Peyer's patch (tissue), 4 donors: Measurements from ENCODE around the gene BCL3. TPM values are rescaled to one million over a fixed set of nuclear protein-coding genes. Genes with fewer than 3 reads are reported as not detected.

Source experiments
- DNase-seq, 3 donors: peaks; one replicate each; pipeline ENCODE4 v3.0.0-alpha.2; 2017 to 2019
- H3K27ac ChIP-seq, 4 donors: fragments of 200-600 bp; sonication (generic); one replicate each; pipeline ENCODE4 v1.5.1; 2016 to 2019
- H3K27me3 ChIP-seq, 2 donors: fragments of 200-600 bp; sonication (generic); one replicate each; pipeline ENCODE4 v1.5.1; 2019
- H3K36me3 ChIP-seq, 3 donors: fragments of 200-600 bp; sonication (generic); one replicate each; pipeline ENCODE4 v1.5.1; 2016 to 2019
- H3K4me1 ChIP-seq, 4 donors: fragments of 200-600 bp; sonication (generic); one replicate each; pipeline ENCODE4 v1.5.1; 2016 to 2019
- H3K4me3 ChIP-seq, 4 donors: fragments of 200-600 bp; sonication (generic); 1 replicate in 3 of 4; 2 replicates in 1 of 4; pipeline ENCODE4 v1.5.1; 2016 to 2019; ENCODE audit warnings: mild to moderate bottlenecking in 1 of 4
- H3K9me3 ChIP-seq, 4 donors: fragments of 200-600 bp; sonication (generic); one replicate each; pipeline ENCODE4 v1.5.1; 2016 to 2019; ENCODE audit warnings: mild to moderate bottlenecking in 1 of 4
- CTCF ChIP-seq, 6 experiments: fragments of 450-650 bp in 4 of 6; fragments of 200-600 bp in 2 of 6; sonication (generic) in 1 of 6; IDR thresholded peaks; one replicate each; pipeline ENCODE4 v1.5.1; 2017 to 2019; ENCODE audit warnings: antibody characterized with exemption in 6 of 6, mild to moderate bottlenecking in 3 of 6, moderate library complexity in 1 of 6
- POLR2A ChIP-seq, 2 donors: fragments of 450-650 bp; IDR thresholded peaks; one replicate each; pipeline ENCODE4 v1.5.1; 2017; ENCODE audit warnings: antibody characterized with exemption in 2 of 2, mild to moderate bottlenecking in 2 of 2, moderate library complexity in 2 of 2
- total RNA-seq, 4 donors: library from RNA; depleted of rRNA; stranded (reverse); fragments of >200 nt; gene quantifications; one replicate each; pipeline ENCODE4 v1.1.0, GENCODE V29; 2016

Gene BCL3
- total RNA-seq, 4 donors from 2014 or later = 45.4 to 136 (median 119) TPM

DNA sequence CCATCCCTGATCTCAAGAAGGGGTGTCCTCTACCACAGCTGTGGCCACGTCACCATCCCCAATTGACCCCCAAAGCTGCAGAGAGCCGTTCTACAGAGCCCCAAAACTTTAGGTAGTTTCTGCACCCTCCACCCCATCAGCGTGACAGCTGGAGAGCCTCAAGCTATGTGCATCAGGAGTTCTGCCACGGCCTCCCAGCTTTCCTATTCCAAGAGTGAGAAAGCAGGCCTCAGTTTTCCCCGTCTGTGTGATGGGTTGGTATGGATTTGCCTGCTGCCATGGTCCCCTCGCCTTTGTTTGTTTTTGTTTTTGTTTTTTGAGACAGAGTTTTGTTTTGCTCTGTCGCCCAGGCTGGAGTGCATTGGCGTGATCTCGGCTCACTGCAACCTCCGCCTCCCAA lies 1.5 kb downstream of the BCL3 start:
- TF ChIP-seq CTCF (IDR thresholded peaks at IDR 0.05) (no peak), POLR2A (IDR thresholded peaks at IDR 0.05) (no peak)
- Histone ChIP-seq H3K9me3 (no peaks in the 10 kb centered on the region), H3K4me3 (peak overlapping the region in 3 of 4 donors; percentile 66 to 82 (median 75)), H3K4me1 (peaks cover 10 to 62% (median 29%) of the 10 kb centered on the region in 4 donors), H3K27me3 (no peaks in the 10 kb centered on the region), H3K27ac (peak overlapping the region; percentile 80 to 99 (median 94)), H3K36me3 (peaks cover 0 to 15% (median 0%) of the 10 kb centered on the region in 3 donors)
- peak in 1 of 3 donors; percentile 47 for DNase-seq

DNA sequence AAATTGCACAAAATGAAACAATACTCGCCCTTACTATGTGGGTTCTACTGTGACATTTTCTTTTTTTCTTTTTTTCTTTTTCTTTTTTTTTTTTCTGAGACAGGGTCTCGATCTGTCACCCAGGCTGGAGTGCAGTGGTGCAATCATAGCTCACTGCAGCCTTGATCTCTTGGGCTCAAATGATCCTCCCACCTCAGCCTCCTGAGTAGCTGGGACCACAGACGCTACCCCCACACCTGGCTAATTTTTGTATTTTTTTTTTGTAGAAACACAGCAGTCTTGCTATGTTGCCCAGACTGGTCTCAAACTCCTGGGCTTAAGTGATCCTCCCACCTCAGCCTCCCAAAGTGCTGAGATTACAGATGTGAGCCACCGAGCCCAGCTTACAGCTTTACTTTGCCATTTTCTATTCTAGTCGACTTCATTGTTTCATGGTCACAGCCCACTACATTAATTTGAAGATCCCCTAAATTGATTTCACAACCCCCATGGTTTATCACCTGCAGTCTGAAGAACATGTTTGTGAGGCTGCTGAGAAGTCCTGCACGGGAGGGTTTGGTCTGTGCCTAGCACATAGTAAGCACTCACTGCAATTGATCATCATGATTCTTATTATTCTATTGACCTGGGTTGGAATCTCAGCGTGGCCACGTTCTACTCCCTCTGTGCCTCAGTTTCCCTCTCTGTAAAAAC lies 3.8 kb downstream of the BCL3 start:
- Histone ChIP-seq H3K36me3 (peaks cover 0 to 35% (median 0%) of the 10 kb centered on the region in 3 donors), H3K4me1 (peaks cover 15 to 64% (median 30%) of the 10 kb centered on the region in 4 donors), H3K4me3 (peak overlapping the region in 3 of 4 donors; percentile 50 to 55 (median 51)), H3K27me3 (no peaks in the 10 kb centered on the region), H3K27ac (peak overlapping the region; percentile 80 to 95 (median 90)), H3K9me3 (no peaks in the 10 kb centered on the region)
- no peak for TF ChIP-seq POLR2A (IDR thresholded peaks at IDR 0.05)
- no peak for TF ChIP-seq CTCF (IDR thresholded peaks at IDR 0.05)
- DNase-seq = no peak

DNA sequence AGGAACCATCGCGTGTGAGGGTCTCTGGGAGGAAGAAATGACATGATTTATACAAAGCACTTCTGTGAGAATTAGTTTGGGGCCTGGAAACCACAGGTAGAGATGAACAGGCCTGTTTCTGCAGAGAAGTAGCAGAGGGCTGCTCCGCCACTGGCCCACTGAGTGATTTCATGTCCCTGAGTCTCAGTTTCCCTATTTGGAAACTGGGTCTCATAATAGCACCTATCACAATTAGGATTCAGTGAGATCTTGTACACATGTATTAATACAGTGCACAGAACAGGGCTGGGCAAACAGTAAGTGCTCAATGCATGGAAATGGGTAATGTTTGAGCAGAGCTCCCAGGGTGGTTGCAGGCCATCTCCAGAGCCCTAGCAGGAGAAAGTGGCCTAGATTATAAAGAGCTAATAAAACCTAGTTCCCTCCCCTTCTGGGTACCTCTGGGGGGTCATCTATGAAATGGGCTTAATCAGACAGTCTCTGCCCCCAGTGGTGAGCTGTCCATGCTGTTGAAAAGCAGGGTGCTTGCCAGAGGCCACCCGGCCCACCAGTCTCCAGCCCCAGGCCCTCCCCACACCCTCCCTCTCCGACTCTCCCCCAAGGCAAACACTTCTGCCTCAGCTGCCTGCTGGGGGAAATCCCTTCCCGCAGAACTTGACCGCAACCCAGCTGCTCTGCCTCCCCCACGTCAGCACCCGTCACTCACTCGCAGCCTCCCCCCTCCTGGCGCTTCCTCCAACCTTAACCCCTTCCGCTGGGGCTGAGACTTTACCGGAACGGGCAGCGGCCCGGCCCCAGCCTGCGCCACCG lies 4.5 kb downstream of the BCL3 start:
- no peaks in the 10 kb centered on the region for H3K9me3 ChIP-seq
- H3K4me3 ChIP-seq = peak overlapping the region; percentile 37 to 55 (median 50)
- H3K4me1 ChIP-seq = peaks cover 15 to 68% (median 29%) of the 10 kb centered on the region in 4 donors
- peak; percentile 90 to 97 (median 97) for DNase-seq
- TF ChIP-seq CTCF (IDR thresholded peaks at IDR 0.05) (peak in 1 of 6 experiments; percentile 18), POLR2A (IDR thresholded peaks at IDR 0.05) (peak; percentile 7 to 71)
- H3K27ac ChIP-seq = peak overlapping the region; percentile 80 to 95 (median 90)
- H3K27me3 ChIP-seq = no peaks in the 10 kb centered on the region
- peaks cover 0 to 42% (median 0%) of the 10 kb centered on the region in 3 donors for H3K36me3 ChIP-seq

DNA sequence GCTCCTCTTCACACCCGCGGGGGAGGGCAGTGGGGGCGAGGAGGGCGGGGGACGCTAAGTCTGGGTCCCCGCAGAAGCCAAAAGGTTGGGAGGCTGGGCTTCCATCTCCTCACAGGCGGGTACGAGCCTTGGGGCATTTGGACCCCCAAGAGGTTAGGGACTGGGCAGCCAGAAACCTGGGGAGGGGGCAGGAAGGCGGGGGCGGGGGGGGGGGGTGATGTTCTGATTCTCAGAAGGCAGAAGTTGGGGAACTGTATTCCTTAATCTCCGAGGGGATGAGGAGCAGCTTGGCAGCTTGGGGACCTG lies 5.1 kb downstream of the BCL3 start:
- Histone ChIP-seq H3K9me3 (no peaks in the 10 kb centered on the region), H3K27me3 (no peaks in the 10 kb centered on the region), H3K27ac (peak overlapping the region; percentile 80 to 95 (median 90)), H3K4me1 (peaks cover 15 to 72% (median 29%) of the 10 kb centered on the region in 4 donors), H3K36me3 (peaks cover 0 to 48% (median 0%) of the 10 kb centered on the region in 3 donors), H3K4me3 (peak overlapping the region; percentile 37 to 55 (median 50))
- TF ChIP-seq CTCF (IDR thresholded peaks at IDR 0.05) = no peak
- TF ChIP-seq POLR2A (IDR thresholded peaks at IDR 0.05) = no peak
- no peak for DNase-seq

DNA sequence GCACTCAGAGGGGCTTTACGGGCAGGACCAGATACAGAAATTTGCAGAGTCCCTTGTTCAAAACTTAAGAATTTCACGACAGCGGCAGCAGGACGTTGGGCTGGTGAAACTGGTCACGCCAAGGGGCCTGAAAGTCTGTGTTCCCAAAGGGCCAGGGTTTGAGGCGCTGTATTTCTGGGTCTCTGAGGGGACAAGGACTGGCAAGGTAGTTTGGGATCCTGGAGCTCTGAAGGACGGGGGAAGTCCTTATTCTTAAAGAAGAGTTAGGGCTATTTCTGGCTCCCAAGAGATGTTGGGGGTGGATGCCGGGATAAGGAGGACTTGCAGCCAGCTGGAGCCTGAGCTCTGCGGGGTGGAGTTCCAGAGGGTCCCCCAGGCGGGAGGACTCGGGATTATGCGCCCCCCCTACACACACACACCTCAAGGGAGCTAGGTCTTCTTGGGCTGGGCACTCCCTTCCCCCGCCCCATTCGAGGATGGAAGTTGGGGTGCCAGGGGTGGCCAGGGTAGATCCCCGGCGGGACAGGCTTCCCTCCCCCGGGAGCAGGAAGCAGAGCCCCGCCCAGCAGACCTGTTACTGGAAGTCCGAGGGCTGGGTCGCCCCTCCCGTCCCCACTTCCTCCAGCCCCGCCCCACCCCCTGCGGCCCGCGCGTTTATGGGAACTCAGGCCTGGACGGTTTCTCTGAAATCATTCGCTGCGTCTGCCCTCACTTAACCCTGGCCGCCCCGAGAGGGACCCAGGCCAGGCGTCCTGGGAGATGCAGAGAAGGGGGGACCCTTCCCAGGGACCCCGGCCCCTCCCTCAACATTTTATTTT lies 5.6 kb downstream of the BCL3 start:
- peak overlapping the region; percentile 80 to 95 (median 90) for H3K27ac ChIP-seq
- TF ChIP-seq POLR2A (IDR thresholded peaks at IDR 0.05) (peak; percentile 21 to 78), CTCF (IDR thresholded peaks at IDR 0.05) (no peak)
- peak overlapping the region; percentile 37 to 55 (median 50) for H3K4me3 ChIP-seq
- H3K4me1 ChIP-seq = peaks cover 15 to 77% (median 29%) of the 10 kb centered on the region in 4 donors
- no peaks in the 10 kb centered on the region for H3K27me3 ChIP-seq
- peak; percentile 96 to 98 (median 97) for DNase-seq
- peaks cover 0 to 53% (median 0%) of the 10 kb centered on the region in 3 donors for H3K36me3 ChIP-seq
- no peaks in the 10 kb centered on the region for H3K9me3 ChIP-seq
